WERI-Rb-1 (cell line): ENCODE measurements around the gene ELP4.

Source experiments
- DNase-seq: peaks from one replicate; pipeline ENCODE4 v3.0.0-alpha.2; 2020
- H3K27ac ChIP-seq: fragments of 250-450 bp; sonication (Bioruptor Pico); 2 replicates; pipeline ENCODE4 v1.5.1; 2020; ENCODE audit warnings: mild to moderate bottlenecking, moderate library complexity
- H3K27me3 ChIP-seq: fragments of 250-450 bp; sonication (Bioruptor Pico); 2 replicates; pipeline ENCODE4 v1.5.1; 2021; ENCODE audit warnings: mild to moderate bottlenecking, low read depth, moderate library complexity; ENCODE audit not compliant: insufficient read depth, severe bottlenecking
- H3K36me3 ChIP-seq: fragments of 250-450 bp; sonication (Bioruptor Pico); 2 replicates; pipeline ENCODE4 v1.5.1; 2020; ENCODE audit warnings: mild to moderate bottlenecking, moderate library complexity
- H3K4me3 ChIP-seq: 2 replicates; pipeline ENCODE4 v1.5.1; 2011; ENCODE audit warnings: low read depth, mild to moderate bottlenecking, control low read depth, low read length
- H3K9me3 ChIP-seq: fragments of 250-450 bp; sonication (Bioruptor Pico); 2 replicates; pipeline ENCODE4 v1.5.1; 2021; ENCODE audit warnings: mild to moderate bottlenecking, moderate library complexity; ENCODE audit not compliant: severe bottlenecking
- TF ChIP-seq, protein P1 (sequence below): IDR thresholded peaks from 2 replicates; pipeline ENCODE4 v1.5.1; 2011; ENCODE audit warnings: low read depth, mild to moderate bottlenecking, control low read depth, inconsistent platforms, low read length

ELP4 gene

DNA sequence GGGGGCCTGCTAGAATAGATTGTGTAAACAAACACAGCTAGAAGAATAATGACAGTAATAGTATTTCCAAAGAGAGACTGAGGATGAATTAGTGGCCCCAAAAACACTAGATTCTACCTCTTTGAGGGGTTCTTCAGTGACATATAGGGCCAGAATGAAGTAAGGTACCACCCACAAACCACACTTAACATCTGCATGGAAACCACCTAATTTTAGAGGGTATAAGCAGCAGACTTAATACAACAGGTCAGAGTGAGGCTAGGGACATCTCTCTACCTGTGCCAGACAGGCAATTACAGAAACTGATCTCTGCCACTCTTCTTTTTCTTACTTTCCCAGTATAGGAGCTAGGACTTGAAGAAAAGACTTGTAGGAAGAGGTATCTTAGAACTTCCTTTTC is 20.1 kb downstream of the ELP4 start:
- H3K27ac ChIP-seq: no peak overlapping the region
- no peaks in the 10 kb centered on the region for H3K36me3 ChIP-seq
- TF ChIP-seq, protein P1, sequence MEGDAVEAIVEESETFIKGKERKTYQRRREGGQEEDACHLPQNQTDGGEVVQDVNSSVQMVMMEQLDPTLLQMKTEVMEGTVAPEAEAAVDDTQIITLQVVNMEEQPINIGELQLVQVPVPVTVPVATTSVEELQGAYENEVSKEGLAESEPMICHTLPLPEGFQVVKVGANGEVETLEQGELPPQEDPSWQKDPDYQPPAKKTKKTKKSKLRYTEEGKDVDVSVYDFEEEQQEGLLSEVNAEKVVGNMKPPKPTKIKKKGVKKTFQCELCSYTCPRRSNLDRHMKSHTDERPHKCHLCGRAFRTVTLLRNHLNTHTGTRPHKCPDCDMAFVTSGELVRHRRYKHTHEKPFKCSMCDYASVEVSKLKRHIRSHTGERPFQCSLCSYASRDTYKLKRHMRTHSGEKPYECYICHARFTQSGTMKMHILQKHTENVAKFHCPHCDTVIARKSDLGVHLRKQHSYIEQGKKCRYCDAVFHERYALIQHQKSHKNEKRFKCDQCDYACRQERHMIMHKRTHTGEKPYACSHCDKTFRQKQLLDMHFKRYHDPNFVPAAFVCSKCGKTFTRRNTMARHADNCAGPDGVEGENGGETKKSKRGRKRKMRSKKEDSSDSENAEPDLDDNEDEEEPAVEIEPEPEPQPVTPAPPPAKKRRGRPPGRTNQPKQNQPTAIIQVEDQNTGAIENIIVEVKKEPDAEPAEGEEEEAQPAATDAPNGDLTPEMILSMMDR: no peak
- no peak for DNase-seq
- H3K9me3 ChIP-seq: no peaks in the 10 kb centered on the region
- peaks cover 5% of the 10 kb centered on the region for H3K27me3 ChIP-seq
- no peak overlapping the region for H3K4me3 ChIP-seq

DNA sequence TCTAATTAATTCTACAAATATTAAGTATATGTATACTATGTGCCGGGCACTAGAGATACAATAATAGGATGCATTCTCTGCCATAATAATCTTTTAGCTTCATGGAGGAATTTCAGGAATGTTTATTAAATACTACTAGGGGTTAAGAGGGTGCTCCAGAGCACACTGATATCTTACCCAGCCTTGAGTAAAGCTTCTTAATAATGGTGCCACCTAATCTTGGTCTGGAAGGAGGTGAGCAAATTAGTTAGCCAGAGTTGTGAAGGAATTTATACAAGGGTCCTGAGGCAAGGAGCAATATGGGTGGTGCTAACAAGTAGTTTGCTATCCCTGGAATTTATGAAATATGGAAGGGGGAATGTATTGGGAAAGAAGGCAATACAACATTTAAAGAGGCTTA is 21.7 kb downstream of the ELP4 start:
- no peaks in the 10 kb centered on the region for H3K9me3 ChIP-seq
- no peaks in the 10 kb centered on the region for H3K36me3 ChIP-seq
- H3K27me3 ChIP-seq: no peaks in the 10 kb centered on the region
- no peak overlapping the region for H3K4me3 ChIP-seq
- no peak overlapping the region for H3K27ac ChIP-seq
- TF ChIP-seq, protein P1: no peak
- no peak for DNase-seq

DNA sequence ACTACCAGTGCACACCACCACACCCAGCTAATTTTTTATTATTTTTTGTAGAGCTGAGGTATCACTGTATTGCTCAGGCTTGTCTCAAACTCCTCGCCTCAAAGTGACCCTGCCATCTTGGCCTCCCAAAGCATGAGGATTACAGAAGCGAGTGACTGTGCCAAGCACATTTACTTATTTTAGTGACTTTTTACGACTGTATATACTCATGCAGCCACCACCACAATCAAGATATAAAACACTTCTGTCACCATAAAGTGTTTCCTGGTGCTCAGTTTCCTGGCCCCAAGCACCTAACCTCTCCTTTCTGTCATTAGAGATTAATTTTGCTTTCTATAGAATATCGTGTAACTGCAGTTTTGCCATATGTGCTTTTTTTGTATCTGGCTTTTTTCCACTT is 25.9 kb downstream of the ELP4 start:
- Histone ChIP-seq H3K36me3 (no peaks in the 10 kb centered on the region), H3K9me3 (no peaks in the 10 kb centered on the region), H3K27ac (no peak overlapping the region), H3K27me3 (no peaks in the 10 kb centered on the region), H3K4me3 (no peak overlapping the region)
- no peak for DNase-seq
- TF ChIP-seq, protein P1: no peak

DNA sequence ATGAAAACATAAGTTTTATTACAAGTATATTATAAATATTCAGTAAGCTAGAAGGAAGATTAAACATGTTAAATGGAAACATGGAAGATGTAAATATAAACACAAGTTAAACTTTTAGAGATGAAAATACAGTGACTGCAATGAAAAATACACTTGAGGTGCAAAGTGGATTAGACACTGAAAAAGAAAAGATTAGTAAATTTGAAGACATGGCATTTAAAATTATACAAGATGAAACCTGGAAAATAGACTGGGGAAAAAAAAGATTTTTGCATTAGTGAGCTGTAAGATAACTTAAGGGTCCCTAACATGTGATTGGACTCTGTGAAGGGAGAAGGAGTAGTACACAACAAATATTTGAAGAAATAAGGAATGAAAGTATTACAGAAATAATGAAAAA is 33.3 kb downstream of the ELP4 start:
- H3K27me3 ChIP-seq: no peaks in the 10 kb centered on the region
- no peak overlapping the region for H3K27ac ChIP-seq
- no peaks in the 10 kb centered on the region for H3K36me3 ChIP-seq
- H3K4me3 ChIP-seq: no peak overlapping the region
- H3K9me3 ChIP-seq: no peaks in the 10 kb centered on the region
- TF ChIP-seq, protein P1: no peak
- DNase-seq: no peak

DNA sequence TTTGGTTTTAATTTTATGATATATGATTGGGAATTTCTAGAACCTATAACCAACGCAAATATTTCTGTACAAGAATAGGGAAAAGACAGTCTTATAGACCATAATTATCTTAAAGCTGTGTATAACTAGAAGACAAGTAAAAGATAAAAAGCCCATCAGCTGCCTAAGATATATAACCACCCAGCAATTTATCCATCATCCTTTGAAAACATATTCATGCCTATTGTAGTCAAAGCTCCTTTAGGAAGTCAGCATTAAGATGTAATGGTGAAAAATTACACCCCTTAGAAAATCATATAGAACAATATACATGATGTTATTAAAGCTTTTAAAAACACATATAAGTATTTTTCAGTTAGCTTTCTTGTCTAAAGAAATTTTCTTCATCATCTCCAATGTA is 46.4 kb downstream of the ELP4 start:
- TF ChIP-seq, protein P1: no peak
- no peak for DNase-seq
- no peaks in the 10 kb centered on the region for H3K27me3 ChIP-seq
- no peak overlapping the region for H3K27ac ChIP-seq
- H3K9me3 ChIP-seq: no peaks in the 10 kb centered on the region
- no peak overlapping the region for H3K4me3 ChIP-seq
- H3K36me3 ChIP-seq: no peaks in the 10 kb centered on the region

DNA sequence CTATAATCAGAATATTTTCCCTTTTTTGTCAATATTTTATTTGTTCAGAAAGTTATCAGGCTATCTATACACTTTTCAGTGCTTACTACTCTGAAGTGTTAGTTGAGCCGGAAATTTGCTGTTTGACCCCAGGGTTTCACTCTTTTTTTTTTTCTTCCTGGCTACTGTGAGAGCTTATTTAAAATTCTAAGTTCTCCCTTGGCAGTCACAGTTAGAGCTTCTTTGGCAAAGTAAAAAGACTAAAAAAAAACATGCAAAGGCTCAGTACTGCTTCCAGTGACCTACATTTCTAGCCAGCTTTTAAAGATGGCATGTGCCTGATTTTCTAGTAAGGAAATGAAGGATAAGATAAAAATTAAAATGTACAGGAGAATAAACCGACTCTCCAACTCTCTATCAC is 48.4 kb downstream of the ELP4 start:
- no peaks in the 10 kb centered on the region for H3K9me3 ChIP-seq
- no peak overlapping the region for H3K27ac ChIP-seq
- TF ChIP-seq, protein P1: no peak
- DNase-seq: no peak
- H3K27me3 ChIP-seq: no peaks in the 10 kb centered on the region
- H3K36me3 ChIP-seq: no peaks in the 10 kb centered on the region
- H3K4me3 ChIP-seq: no peak overlapping the region
